Neutrophil (primary cell): Measurements from ENCODE around the gene IQCN.

ENCODE experiments used
- H3K27ac ChIP-seq: fragments of 200-600 bp; sonication (generic); 2 replicates; pipeline ENCODE4 v1.5.1; 2016; ENCODE audit warnings: mild to moderate bottlenecking, moderate library complexity
- H3K27me3 ChIP-seq: fragments of 200-600 bp; sonication (generic); 2 replicates; pipeline ENCODE4 v1.6.0; 2016; ENCODE audit warnings: mild to moderate bottlenecking
- H3K36me3 ChIP-seq: fragments of 200-600 bp; sonication (generic); 2 replicates; pipeline ENCODE4 v1.5.1; 2017
- H3K4me1 ChIP-seq, 2 experiments: fragments of 200-600 bp in 1 of 2; sonication (generic) in 1 of 2; 1 replicate in 1 of 2; 2 replicates in 1 of 2; pipeline versions ENCODE4 v1.5.1 to v1.6.1; 2013 to 2016; ENCODE audit warnings: low read depth in 1 of 2, low read length in 1 of 2, mild to moderate bottlenecking in 1 of 2, moderate library complexity in 1 of 2; ENCODE audit not compliant: control insufficient read depth in 1 of 2, insufficient read depth in 1 of 2
- H3K4me3 ChIP-seq, 2 experiments: fragments of 200-600 bp in 1 of 2; sonication (generic) in 1 of 2; 1 replicate in 1 of 2; 2 replicates in 1 of 2; pipeline ENCODE4 v1.5.1; 2013 to 2016; ENCODE audit warnings: low read depth in 1 of 2, low read length in 1 of 2, mild to moderate bottlenecking in 1 of 2, moderate library complexity in 1 of 2
- H3K9me3 ChIP-seq: fragments of 200-600 bp; sonication (generic); 2 replicates; pipeline ENCODE4 v1.5.1; 2016
- CTCF ChIP-seq: fragments of 200-600 bp; sonication (generic); IDR thresholded peaks from 2 replicates; pipeline ENCODE4 v1.5.1; 2016; ENCODE audit warnings: antibody characterized with exemption

Gene IQCN

GRCh38 chr19:18269070-18269723 lies 5.1 kb downstream of the IQCN start:
- Histone ChIP-seq H3K36me3 (peaks cover 4% of the 10 kb centered on the region), H3K4me1 (no peaks in the 10 kb centered on the region), H3K27me3 (no peaks in the 10 kb centered on the region), H3K4me3 (no peak overlapping the region), H3K27ac (no peak overlapping the region), H3K9me3 (no peaks in the 10 kb centered on the region)
- no peak for TF ChIP-seq CTCF

DNA sequence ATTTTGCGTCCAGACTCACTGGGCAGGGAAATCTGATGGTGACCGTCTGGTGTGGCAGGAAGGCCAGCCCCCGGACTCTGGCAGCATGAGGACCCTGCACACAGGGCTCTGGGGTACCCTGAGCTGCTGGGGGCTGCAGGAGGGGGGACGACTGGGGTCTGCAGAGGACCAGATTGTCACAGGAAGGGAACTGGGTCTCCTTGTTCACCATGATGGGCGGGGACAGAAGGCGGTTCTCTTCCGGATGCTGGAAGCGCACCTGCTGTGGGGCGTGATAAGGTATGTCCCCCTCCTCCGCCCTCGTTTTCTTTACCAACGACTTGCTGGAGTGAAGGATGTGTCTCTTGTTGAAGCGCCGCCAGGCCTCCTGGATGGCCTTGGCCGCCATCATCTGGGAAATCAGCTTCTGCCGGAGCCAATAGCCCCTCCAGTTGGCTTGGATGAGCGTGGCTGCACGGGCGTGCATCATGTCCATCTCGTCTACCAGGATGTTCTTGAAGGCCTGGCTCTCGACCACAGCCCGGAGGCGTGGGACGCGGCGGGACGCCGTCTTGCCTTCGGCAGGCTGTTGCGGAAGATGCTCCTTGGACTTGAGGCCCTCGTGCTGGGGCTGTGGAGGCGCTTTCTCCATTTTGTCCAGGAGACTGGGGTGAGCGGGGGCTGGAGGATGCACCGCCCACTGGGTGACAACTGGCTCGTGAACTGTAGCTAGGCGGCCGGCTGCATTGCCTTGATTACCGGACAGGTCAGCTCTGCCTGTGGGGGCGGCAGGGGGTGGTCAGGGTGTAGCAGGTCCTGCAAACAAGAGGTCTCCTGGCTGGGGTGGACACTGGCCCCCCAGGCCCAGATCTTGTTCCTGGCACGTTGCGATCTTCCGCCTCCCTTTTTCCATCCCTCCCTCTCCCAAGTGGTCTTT lies 7.2 kb downstream of the IQCN start:
- H3K36me3 ChIP-seq = peaks cover 4% of the 10 kb centered on the region
- H3K27ac ChIP-seq = no peak overlapping the region
- H3K4me1 ChIP-seq = no peaks in the 10 kb centered on the region
- H3K4me3 ChIP-seq = no peak overlapping the region
- H3K9me3 ChIP-seq = no peaks in the 10 kb centered on the region
- no peaks in the 10 kb centered on the region for H3K27me3 ChIP-seq
- TF ChIP-seq CTCF = no peak

DNA sequence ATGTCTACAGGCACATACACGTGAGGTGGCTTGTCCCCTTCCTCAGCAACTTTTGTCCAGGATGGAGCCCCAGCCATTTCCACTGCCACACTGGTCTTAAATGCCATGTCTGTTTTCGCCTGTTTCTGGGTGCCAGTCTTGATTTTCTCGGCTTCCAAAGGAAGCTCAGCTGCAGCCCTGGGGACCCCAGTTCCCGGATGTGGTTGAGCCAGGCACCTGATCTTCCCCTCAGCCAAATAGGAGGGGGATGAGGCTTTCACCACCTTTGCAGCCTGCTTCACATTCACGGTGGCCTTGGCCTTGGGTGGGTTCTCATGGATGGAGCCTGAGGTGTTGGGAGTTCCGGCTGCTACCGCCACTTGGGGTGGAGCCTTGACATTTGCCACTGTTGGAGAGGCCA lies 8.7 kb downstream of the IQCN start:
- Histone ChIP-seq H3K4me1 (no peaks in the 10 kb centered on the region), H3K4me3 (no peak overlapping the region), H3K27me3 (no peaks in the 10 kb centered on the region), H3K9me3 (no peaks in the 10 kb centered on the region), H3K27ac (no peak overlapping the region), H3K36me3 (peaks cover 4% of the 10 kb centered on the region)
- no peak for TF ChIP-seq CTCF

DNA sequence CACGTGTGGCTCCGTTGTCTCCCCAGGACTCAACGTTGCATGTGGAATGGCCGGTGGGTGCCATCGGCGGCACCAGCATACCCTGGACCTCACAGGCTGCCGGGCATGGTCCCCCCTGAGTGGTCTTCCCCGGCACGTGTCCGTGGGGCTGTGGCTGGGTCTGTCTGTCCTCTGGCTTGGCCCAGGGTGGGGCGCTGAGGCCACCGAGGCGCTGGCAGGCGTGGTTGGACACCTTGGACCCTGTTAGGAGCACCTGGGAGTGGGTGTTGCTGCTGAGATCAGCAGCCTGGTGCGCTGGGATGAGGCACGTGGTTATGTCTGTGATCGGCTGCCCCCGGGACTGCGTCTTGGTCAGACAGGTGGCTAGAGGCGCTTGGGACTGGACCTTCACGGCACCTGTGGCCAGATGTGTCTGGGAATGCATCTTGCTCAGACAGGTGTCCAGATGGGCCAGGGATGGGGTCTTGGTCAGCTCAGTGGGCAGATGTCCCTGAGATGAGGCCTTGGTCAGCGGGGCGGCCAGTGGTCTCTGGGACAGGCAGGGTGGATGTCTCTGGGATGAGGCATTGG lies 9.2 kb downstream of the IQCN start:
- no peak for TF ChIP-seq CTCF
- H3K36me3 ChIP-seq = peaks cover 4% of the 10 kb centered on the region
- no peaks in the 10 kb centered on the region for H3K4me1 ChIP-seq
- H3K27me3 ChIP-seq = no peaks in the 10 kb centered on the region
- no peak overlapping the region for H3K4me3 ChIP-seq
- H3K27ac ChIP-seq = no peak overlapping the region
- no peaks in the 10 kb centered on the region for H3K9me3 ChIP-seq

DNA sequence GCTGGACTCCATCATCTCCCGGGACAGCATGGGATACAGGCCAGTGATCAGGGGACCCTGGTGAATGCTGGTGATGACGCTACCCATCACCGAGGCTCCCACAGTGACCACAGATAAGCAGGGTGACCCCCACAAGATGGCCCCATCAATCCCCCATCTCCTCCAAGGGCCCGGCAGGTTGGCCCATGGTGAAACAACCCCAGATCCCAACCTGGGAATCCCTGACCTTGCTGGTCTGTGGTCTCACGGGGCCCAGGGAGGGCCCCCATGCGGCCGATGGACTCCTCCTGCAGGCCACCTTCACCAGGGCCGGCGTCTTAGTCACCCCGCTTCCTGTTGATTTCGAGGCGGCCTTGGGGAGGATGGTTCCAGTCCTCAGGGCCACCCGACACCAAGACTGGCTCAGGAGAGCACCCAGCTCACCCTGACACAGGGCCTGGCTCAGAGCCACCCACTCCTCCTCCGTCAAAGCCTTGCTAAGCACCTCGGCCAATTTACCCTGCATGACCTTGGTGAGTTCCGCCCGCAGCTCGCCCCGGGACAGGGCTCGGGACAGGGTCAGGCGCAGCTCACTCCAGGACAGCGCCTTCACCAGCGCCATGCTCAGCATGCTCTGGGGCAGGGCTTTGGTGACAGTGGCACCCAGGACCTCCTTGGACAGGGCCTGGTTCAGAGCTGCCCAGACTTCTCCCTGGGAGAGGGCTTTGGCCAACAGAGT lies 10.0 kb downstream of the IQCN start:
- no peak for TF ChIP-seq CTCF
- H3K9me3 ChIP-seq = no peaks in the 10 kb centered on the region
- H3K36me3 ChIP-seq = peaks cover 4% of the 10 kb centered on the region
- H3K4me1 ChIP-seq = no peaks in the 10 kb centered on the region
- no peak overlapping the region for H3K4me3 ChIP-seq
- H3K27me3 ChIP-seq = no peaks in the 10 kb centered on the region
- H3K27ac ChIP-seq = no peak overlapping the region
